Measurements from ENCODE around the gene AFMID.

AFMID gene

DNA sequence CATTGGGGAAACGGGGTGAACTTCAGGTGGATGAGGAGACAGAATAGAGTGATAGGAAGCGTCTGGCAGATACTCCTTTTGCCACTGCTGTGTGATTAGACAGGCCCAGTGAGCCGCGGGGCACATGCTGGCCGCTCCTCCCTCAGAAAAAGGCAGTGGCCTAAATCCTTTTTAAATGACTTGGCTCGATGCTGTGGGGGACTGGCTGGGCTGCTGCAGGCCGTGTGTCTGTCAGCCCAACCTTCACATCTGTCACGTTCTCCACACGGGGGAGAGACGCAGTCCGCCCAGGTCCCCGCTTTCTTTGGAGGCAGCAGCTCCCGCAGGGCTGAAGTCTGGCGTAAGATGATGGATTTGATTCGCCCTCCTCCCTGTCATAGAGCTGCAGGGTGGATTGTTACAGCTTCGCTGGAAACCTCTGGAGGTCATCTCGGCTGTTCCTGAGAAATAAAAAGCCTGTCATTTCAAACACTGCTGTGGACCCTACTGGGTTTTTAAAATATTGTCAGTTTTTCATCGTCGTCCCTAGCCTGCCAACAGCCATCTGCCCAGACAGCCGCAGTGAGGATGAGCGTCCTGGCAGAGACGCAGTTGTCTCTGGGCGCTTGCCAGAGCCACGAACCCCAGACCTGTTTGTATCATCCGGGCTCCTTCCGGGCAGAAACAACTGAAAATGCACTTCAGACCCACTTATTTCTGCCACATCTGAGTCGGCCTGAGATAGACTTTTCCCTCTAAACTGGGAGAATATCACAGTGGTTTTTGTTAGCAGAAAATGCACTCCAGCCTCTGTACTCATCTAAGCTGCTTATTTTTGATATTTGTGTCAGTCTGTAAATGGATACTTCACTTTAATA lies 37.3 kb downstream of the AFMID start:
- Histone ChIP-seq H2BK15ac (ENCODE audit: low read length) (no peak overlapping the region), H3K23ac (ENCODE audit: low read depth, low read length, poor library complexity) (no peak overlapping the region), H3K36me3 (replicated peaks in 1 of 2; ENCODE audit: control insufficient read depth in 2 of 2, insufficient read depth in 2 of 2, low read length in 2 of 2) (peaks cover 30 to 56% of the 10 kb centered on the region in 2 donors), H3K27me3 (ENCODE audit: control insufficient read depth in 3 of 3, insufficient read depth in 3 of 3, low read depth in 1 of 3, low read length in 3 of 3) (no peaks in the 10 kb centered on the region), H3K4me3 (ENCODE audit: low read length in 2 of 2) (no peak overlapping the region), H3K9me3 (replicated peaks in 1 of 2; ENCODE audit: control insufficient read depth in 2 of 2, insufficient read depth in 1 of 2, low read depth in 1 of 2, low read length in 2 of 2) (peaks cover 0 to 2% of the 10 kb centered on the region in 2 donors), H3K14ac (ENCODE audit: low read length) (no peak overlapping the region), H3K79me1 (ENCODE audit: low read depth, low read length) (peaks cover under 1% of the 10 kb centered on the region), H3K18ac (ENCODE audit: low read length) (peak overlapping the region; percentile 49), H3K4ac (ENCODE audit: low read length) (no peak overlapping the region), H3K27ac (replicated peaks; ENCODE audit: low read length) (no peak overlapping the region), H3K4me2 (ENCODE audit: insufficient read depth, low read length, poor library complexity, severe bottlenecking) (no peak overlapping the region), H2BK5ac (ENCODE audit: low read length) (no peak overlapping the region), H2BK120ac (ENCODE audit: low read depth, low read length) (no peak overlapping the region), H4K8ac (ENCODE audit: low read depth, low read length) (no peak overlapping the region), H2AFZ (ENCODE audit: low read length) (no peak overlapping the region), H3K4me1 (ENCODE audit: control insufficient read depth in 2 of 2, insufficient read depth in 1 of 2, low read depth in 1 of 2, low read length in 2 of 2) (no peaks in the 10 kb centered on the region), H4K91ac (ENCODE audit: low read depth, low read length, poor library complexity) (no peak overlapping the region), H2AK5ac (ENCODE audit: low read depth, low read length) (no peak overlapping the region), H2BK12ac (ENCODE audit: low read length) (no peak overlapping the region), H3K9ac (ENCODE audit: low read depth, low read length, poor library complexity) (no peak overlapping the region)
- WGBS, 2 donors (ENCODE audit: extremely low coverage in 2 of 2, insufficient read length in 2 of 2, insufficient replicate concordance in 1 of 2), result no CpG with 5 or more reads among the region's 27 CpGs
- DNase-seq (ENCODE audit: low spot score), result no peak

GRCh38 chr17:78225088-78225865 lies 38.1 kb downstream of the AFMID start:
- H3K79me1 ChIP-seq (ENCODE audit: low read depth, low read length), result no peaks in the 10 kb centered on the region
- H2BK5ac ChIP-seq (ENCODE audit: low read length), result no peak overlapping the region
- no peak overlapping the region for H4K91ac ChIP-seq (ENCODE audit: low read depth, low read length, poor library complexity)
- no peak overlapping the region for H3K23ac ChIP-seq (ENCODE audit: low read depth, low read length, poor library complexity)
- peaks cover 0 to 2% (median 1%) of the 10 kb centered on the region in 3 experiments for H3K27me3 ChIP-seq (ENCODE audit: control insufficient read depth in 3 of 3, insufficient read depth in 3 of 3, low read depth in 1 of 3, low read length in 3 of 3)
- no peak overlapping the region for H4K8ac ChIP-seq (ENCODE audit: low read depth, low read length)
- no peak overlapping the region for H2AFZ ChIP-seq (ENCODE audit: low read length)
- H2AK5ac ChIP-seq (ENCODE audit: low read depth, low read length), result no peak overlapping the region
- H2BK15ac ChIP-seq (ENCODE audit: low read length), result no peak overlapping the region
- no peak overlapping the region for H3K4me3 ChIP-seq (ENCODE audit: low read length in 2 of 2)
- no peak for DNase-seq (ENCODE audit: low spot score)
- no peak overlapping the region for H3K4ac ChIP-seq (ENCODE audit: low read length)
- no peak overlapping the region for H3K14ac ChIP-seq (ENCODE audit: low read length)
- no peak overlapping the region for H3K4me2 ChIP-seq (ENCODE audit: insufficient read depth, low read length, poor library complexity, severe bottlenecking)
- no peak overlapping the region for H2BK12ac ChIP-seq (ENCODE audit: low read length)
- H3K9me3 ChIP-seq (replicated peaks in 1 of 2; ENCODE audit: control insufficient read depth in 2 of 2, insufficient read depth in 1 of 2, low read depth in 1 of 2, low read length in 2 of 2), result peaks cover 0 to 2% of the 10 kb centered on the region in 2 donors
- no peak overlapping the region for H2BK120ac ChIP-seq (ENCODE audit: low read depth, low read length)
- no peaks in the 10 kb centered on the region for H3K4me1 ChIP-seq (ENCODE audit: control insufficient read depth in 2 of 2, insufficient read depth in 1 of 2, low read depth in 1 of 2, low read length in 2 of 2)
- H3K18ac ChIP-seq (ENCODE audit: low read length), result no peak overlapping the region
- WGBS, 2 donors (ENCODE audit: extremely low coverage in 2 of 2, insufficient read length in 2 of 2, insufficient replicate concordance in 1 of 2), result no CpG with 5 or more reads among the region's 16 CpGs
- H3K36me3 ChIP-seq (replicated peaks in 1 of 2; ENCODE audit: control insufficient read depth in 2 of 2, insufficient read depth in 2 of 2, low read length in 2 of 2), result peaks cover 26 to 51% of the 10 kb centered on the region in 2 donors
- no peak overlapping the region for H3K27ac ChIP-seq (replicated peaks; ENCODE audit: low read length)
- H3K9ac ChIP-seq (ENCODE audit: low read depth, low read length, poor library complexity), result no peak overlapping the region

- H3K27ac ChIP-seq (replicated peaks; ENCODE audit: low read length), result no peak overlapping the region
- H2AFZ ChIP-seq (ENCODE audit: low read length), result no peak overlapping the region
- H4K8ac ChIP-seq (ENCODE audit: low read depth, low read length), result no peak overlapping the region
- no peak overlapping the region for H4K91ac ChIP-seq (ENCODE audit: low read depth, low read length, poor library complexity)
- no peak overlapping the region for H3K4me2 ChIP-seq (ENCODE audit: insufficient read depth, low read length, poor library complexity, severe bottlenecking)
- H2BK5ac ChIP-seq (ENCODE audit: low read length), result no peak overlapping the region
- H3K18ac ChIP-seq (ENCODE audit: low read length), result no peak overlapping the region
- no peak overlapping the region for H3K4ac ChIP-seq (ENCODE audit: low read length)
- no peak overlapping the region for H3K4me3 ChIP-seq (ENCODE audit: low read length in 2 of 2)
- no peak overlapping the region for H2AK5ac ChIP-seq (ENCODE audit: low read depth, low read length)
- no peak overlapping the region for H2BK15ac ChIP-seq (ENCODE audit: low read length)
- H3K9me3 ChIP-seq (replicated peaks in 1 of 2; ENCODE audit: control insufficient read depth in 2 of 2, insufficient read depth in 1 of 2, low read depth in 1 of 2, low read length in 2 of 2), result peaks cover 0 to 2% of the 10 kb centered on the region in 2 donors
- peaks cover 18 to 41% of the 10 kb centered on the region in 2 donors for H3K36me3 ChIP-seq (replicated peaks in 1 of 2; ENCODE audit: control insufficient read depth in 2 of 2, insufficient read depth in 2 of 2, low read length in 2 of 2)
- no peaks in the 10 kb centered on the region for H3K4me1 ChIP-seq (ENCODE audit: control insufficient read depth in 2 of 2, insufficient read depth in 1 of 2, low read depth in 1 of 2, low read length in 2 of 2)
- H3K14ac ChIP-seq (ENCODE audit: low read length), result no peak overlapping the region
- no peaks in the 10 kb centered on the region for H3K79me1 ChIP-seq (ENCODE audit: low read depth, low read length)
- H3K9ac ChIP-seq (ENCODE audit: low read depth, low read length, poor library complexity), result no peak overlapping the region
- peaks cover 0 to 11% (median 11%) of the 10 kb centered on the region in 3 experiments for H3K27me3 ChIP-seq (ENCODE audit: control insufficient read depth in 3 of 3, insufficient read depth in 3 of 3, low read depth in 1 of 3, low read length in 3 of 3)
- H2BK12ac ChIP-seq (ENCODE audit: low read length), result no peak overlapping the region
- WGBS, 2 donors (ENCODE audit: extremely low coverage in 2 of 2, insufficient read length in 2 of 2, insufficient replicate concordance in 1 of 2), result no CpG with 5 or more reads among the region's 12 CpGs
- no peak for DNase-seq (ENCODE audit: low spot score)
- H3K23ac ChIP-seq (ENCODE audit: low read depth, low read length, poor library complexity), result no peak overlapping the region
- no peak overlapping the region for H2BK120ac ChIP-seq (ENCODE audit: low read depth, low read length)
Measured at GRCh38 chr17:78226055-78226758, 39.0 kb downstream of the AFMID start.

Data from neuronal stem cell (in vitro differentiated cells).